HG03571 (cell line): ENCODE results near the gene NMRK2.

Source experiments
- ATAC-seq: cut with Tn5 transposase; IDR thresholded peaks from one replicate; pipeline ENCODE4 v1.9.1; 2021; ENCODE audit not compliant: unreplicated experiment

The NMRK2 gene

GRCh38 chr19:3981373-3981735, 48.5 kb downstream of the NMRK2 start:
- ATAC-seq, result no peak

GRCh38 chr19:3981736-3982681, 49.1 kb downstream of the NMRK2 start:
- ATAC-seq, result no peak

- ATAC-seq, result no peak
Measured at GRCh38 chr19:3982701-3983541, 50.1 kb downstream of the NMRK2 start.

GRCh38 chr19:3983542-3983914, 50.7 kb downstream of the NMRK2 start:
- ATAC-seq, result no peak

GRCh38 chr19:3983936-3984583, 51.2 kb downstream of the NMRK2 start:
- no peak for ATAC-seq

GRCh38 chr19:3984584-3984907, 51.7 kb downstream of the NMRK2 start:
- ATAC-seq, result no peak

GRCh38 chr19:3984908-3985642, 52.2 kb downstream of the NMRK2 start, which contains the start of gene EEF2:
EEF2 (minus strand) TSS chr19:3985463; CDS start chr19:3985380, 83 bp downstream.
- ATAC-seq, result peak; percentile 40

GRCh38 chr19:3985643-3986259, 52.9 kb downstream of the NMRK2 start:
- no peak for ATAC-seq

GRCh38 chr19:3986260-3987041, 53.6 kb downstream of the NMRK2 start:
- ATAC-seq, result no peak

GRCh38 chr19:3987619-3988371, 54.9 kb downstream of the NMRK2 start:
- peak; percentile 27 for ATAC-seq

GRCh38 chr19:3990815-3991117, 57.9 kb downstream of the NMRK2 start:
- ATAC-seq, result no peak
